ENCODE results near the gene KLHL15. TPM values are rescaled to one million over a fixed set of nuclear protein-coding genes. Genes with fewer than 3 reads are reported as not detected.
A peak's percentile ranks its signal among the peaks of the same experiment; 100 is the strongest.

KLHL15 gene
- total and polyA plus RNA-seq, 2 of the 4 experiments (the other 2 are of a cell fraction), result 2.4 to 7.5 TPM

- H3K4me2 ChIP-seq (ENCODE audit: low read depth, low read length), result no peak overlapping the region
- ATAC-seq (ENCODE audit: low read depth), result peak; percentile 46
- no peak overlapping the region for H3K14ac ChIP-seq (replicated peaks; ENCODE audit: low read depth, low read length)
- H3K36me3 ChIP-seq (ENCODE audit: control insufficient read depth, insufficient read depth, low read length), result no peaks in the 10 kb centered on the region
- intact Hi-C loops (cut with micrococcal nuclease) (no loop called here), in situ Hi-C loops (cut with MboI; ENCODE audit: low sequenced_read_pairs) (no loop called here), dilution Hi-C loops (cut with HindIII; ENCODE audit: low sequenced_read_pairs, unreplicated experiment) (no loop called here)
- H3K27ac ChIP-seq (ENCODE audit: insufficient read depth, low read length), result no peak overlapping the region
- H3K9ac ChIP-seq (ENCODE audit: low read depth, low read length), result no peak overlapping the region
- TF ChIP-seq RAD21 (IDR thresholded peaks at IDR 0.05; ENCODE audit: low read length) (no peak), MXI1 (IDR thresholded peaks at IDR 0.05; ENCODE audit: borderline replicate concordance, low read depth, low read length) (no peak), CEBPB (IDR thresholded peaks at IDR 0.05; ENCODE audit: low read depth, low read length) (no peak), NFE2L2 (IDR thresholded peaks at IDR 0.05; ENCODE audit: low read depth, low read length) (no peak), ELK1 (IDR thresholded peaks at IDR 0.05; ENCODE audit: borderline replicate concordance, low read depth, low read length) (no peak), FOS (IDR thresholded peaks at IDR 0.05; ENCODE audit: low read depth, low read length) (no peak), BHLHE40 (IDR thresholded peaks at IDR 0.05; ENCODE audit: low read depth, low read length) (no peak), MAZ (IDR thresholded peaks at IDR 0.05; ENCODE audit: borderline replicate concordance, low read depth, low read length) (no peak), USF2 (IDR thresholded peaks at IDR 0.05; ENCODE audit: low read depth, low read length) (no peak), RCOR1 (IDR thresholded peaks at IDR 0.05; ENCODE audit: insufficient replicate concordance, low read length) (no peak), SMC3 (IDR thresholded peaks at IDR 0.05; ENCODE audit: low read depth, low read length) (no peak), POLR2A (IDR thresholded peaks at IDR 0.05; ENCODE audit: low read depth, low read length) (no peak), RFX5 (IDR thresholded peaks at IDR 0.05; ENCODE audit: low read depth, low read length) (no peak), CTCF (conservative IDR thresholded peaks at IDR 0.05; ENCODE audit: low read depth, low read length) (no peak), MAFK (IDR thresholded peaks at IDR 0.05; ENCODE audit: low read depth, low read length) (no peak), CHD1 (IDR thresholded peaks at IDR 0.05; ENCODE audit: low read depth, low read length) (no peak)
- H4K8ac ChIP-seq (ENCODE audit: low read depth in 2 of 2, low read length in 2 of 2), result no peak overlapping the region
- WGBS, 2 experiments (ENCODE audit: extremely low coverage in 2 of 2, insufficient read length in 1 of 2), result 10% methylated on average over 2 of the region's 5 CpGs; no CpG with 5 or more reads in 1 of the 2 experiments
- no peak overlapping the region for H4K5ac ChIP-seq (ENCODE audit: low read depth, low read length)
- no peak overlapping the region for H2BK20ac ChIP-seq (ENCODE audit: low read depth, low read length)
- H2BK5ac ChIP-seq (ENCODE audit: low read depth, low read length, poor library complexity, severe bottlenecking), result no peak overlapping the region
- H3K4me1 ChIP-seq (ENCODE audit: control insufficient read depth, insufficient read depth, low read length), result peaks cover 4% of the 10 kb centered on the region; the same call in 1 of the 2 replicates
- H2AFZ ChIP-seq (replicated peaks; ENCODE audit: low read length, poor library complexity), result no peak overlapping the region
- H3K23ac ChIP-seq (ENCODE audit: low read depth, low read length), result no peak overlapping the region
- ChIA-PET POLR2A (ENCODE audit: unreplicated experiment) (no interaction called here), CTCF (no interaction called here)
- H3K56ac ChIP-seq (ENCODE audit: extremely low read depth, insufficient read depth, low read length), result no peak overlapping the region
- H2BK15ac ChIP-seq (ENCODE audit: low read depth, low read length), result no peak overlapping the region
- H3K9me3 ChIP-seq (ENCODE audit: control insufficient read depth, insufficient read depth, low read length), result no peaks in the 10 kb centered on the region
- H3K9me1 ChIP-seq (ENCODE audit: insufficient read depth, low read length), result peaks cover 4% of the 10 kb centered on the region; the same call in 1 of the 2 replicates
- H3K79me1 ChIP-seq (ENCODE audit: low read depth in 1 of 2, low read length in 2 of 2), result no peaks in the 10 kb centered on the region; a peak in 1 of 4 replicates
- no peak overlapping the region for H4K91ac ChIP-seq (ENCODE audit: insufficient read depth, low read depth, low read length)
- H2BK120ac ChIP-seq (ENCODE audit: low read depth, low read length), result no peak overlapping the region
- no TSS peak for BruUV-seq (replicated peaks)
- no peak overlapping the region for H3K4me3 ChIP-seq (ENCODE audit: insufficient read depth, low read depth, low read length)
- peak; percentile 14 for DNase-seq
- no peak overlapping the region for H3K18ac ChIP-seq (ENCODE audit: low read depth, low read length)
- no peak overlapping the region for H2AK5ac ChIP-seq (ENCODE audit: low read depth, low read length)
- H3K4ac ChIP-seq (ENCODE audit: low read depth, low read length), result no peak overlapping the region
- H3K27me3 ChIP-seq (ENCODE audit: control insufficient read depth, insufficient read depth, low read length), result peaks cover 4% of the 10 kb centered on the region
- no peaks in the 10 kb centered on the region for H4K20me1 ChIP-seq (ENCODE audit: insufficient read depth, low read length)
- H2AK9ac ChIP-seq (replicated peaks; ENCODE audit: low read depth, low read length, poor library complexity), result peak overlapping the region; percentile 13
Measured at GRCh38 chrX:23980011-23980441, 47.0 kb downstream of the KLHL15 start.
